GM18909 (cell line): ENCODE measurements around the gene NR2F6.
"Not testable (repeated sequence)": the region's sequence is repeated elsewhere in the genome, so short reads cannot be mapped to it uniquely, and the experiment has no call there.

Source experiments
- ATAC-seq: cut with Tn5 transposase; IDR thresholded peaks from one replicate; pipeline ENCODE4 v1.9.1; 2021; ENCODE audit warnings: mild to moderate bottlenecking; ENCODE audit not compliant: unreplicated experiment, poor library complexity

The NR2F6 gene

GRCh38 chr19:17245535-17245984 is at the start of gene NR2F6:
Gene NR2F6, minus strand, starts transcription at chr19:17245919. Its CDS starts 699 bp downstream, at chr19:17245220.
- peak; percentile 18 for ATAC-seq

DNA sequence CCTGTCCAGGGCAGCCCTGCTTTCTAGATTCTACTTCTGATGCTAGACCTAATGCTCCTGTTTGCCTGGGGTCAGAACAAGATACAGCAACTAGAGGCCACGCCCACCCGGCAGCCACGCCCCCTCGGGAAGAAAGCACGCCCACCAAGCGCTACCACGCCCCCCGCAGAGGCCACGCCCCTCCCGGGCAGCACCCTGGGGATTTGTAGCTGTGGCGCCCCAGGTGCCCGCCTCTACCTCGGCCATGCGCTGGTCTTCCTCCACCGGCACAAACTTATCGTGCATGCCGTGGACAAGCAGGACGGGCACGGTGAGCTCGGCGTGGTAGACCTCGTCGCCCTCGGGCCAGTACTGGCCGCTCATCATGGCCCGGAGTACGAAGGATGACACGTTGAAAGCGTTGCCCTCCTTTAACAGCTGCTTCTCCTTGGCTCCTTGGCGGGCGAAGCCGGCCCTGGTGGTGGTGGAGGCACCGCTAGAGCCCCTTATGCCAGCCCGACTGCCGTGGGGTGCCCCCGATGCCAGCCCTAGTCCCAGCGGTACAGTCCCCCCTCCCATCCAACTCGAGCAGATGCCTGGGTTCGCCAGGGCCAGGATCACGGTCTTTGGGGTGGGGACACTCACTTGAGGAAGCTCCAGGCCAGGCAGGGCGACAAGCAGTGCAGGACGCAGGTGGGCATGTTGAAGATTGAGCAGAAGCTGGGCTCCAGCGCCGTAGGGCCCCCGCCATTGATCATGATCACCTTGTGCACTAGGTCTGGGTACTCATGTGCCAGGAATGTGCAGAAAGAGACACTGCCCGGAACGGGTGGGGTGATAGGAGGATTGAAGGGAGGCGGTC is 48.6 kb upstream of the NR2F6 start:
- ATAC-seq = no peak

- ATAC-seq = no peak
Measured at GRCh38 chr19:17293605-17294004, 47.9 kb upstream of the NR2F6 start.

DNA sequence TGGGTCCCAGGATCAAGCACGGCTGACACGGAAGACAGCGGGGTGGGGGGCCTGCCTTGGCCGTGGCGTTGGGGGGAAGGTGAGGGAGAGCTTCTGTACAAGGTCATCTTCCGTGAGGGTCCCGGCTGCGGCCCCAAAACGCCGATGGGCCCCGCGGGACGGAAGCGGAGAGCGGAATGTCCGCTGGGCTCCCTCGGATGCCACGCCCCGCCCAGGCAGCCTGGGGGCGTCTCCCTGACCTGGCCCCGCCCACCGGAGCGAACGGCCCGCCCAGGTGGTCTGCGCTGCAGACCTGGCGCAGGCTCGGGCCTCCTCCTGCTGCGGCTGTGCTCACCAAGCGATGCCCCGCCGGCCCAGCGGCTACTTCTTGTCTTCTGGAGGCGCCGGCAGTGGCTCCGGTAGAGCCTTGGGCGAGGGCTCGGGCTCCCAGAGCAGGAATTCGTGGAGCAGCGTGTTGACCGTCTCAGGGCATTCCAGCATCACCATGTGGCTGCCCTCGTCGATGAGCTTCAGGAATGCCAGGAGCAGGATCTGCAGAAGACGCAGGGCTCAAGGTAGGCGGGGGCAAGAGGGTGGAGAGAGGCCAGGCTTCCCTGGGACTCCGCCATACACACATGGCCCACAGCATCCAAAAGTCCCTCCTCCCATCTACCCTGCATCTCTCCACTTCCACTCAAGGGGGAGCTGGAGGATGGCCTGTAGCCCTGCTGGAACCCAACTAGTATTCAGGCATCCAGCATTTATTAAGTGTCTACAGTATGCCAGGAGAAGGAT is 46.8 kb upstream of the NR2F6 start:
- peak; percentile 81 for ATAC-seq

DNA sequence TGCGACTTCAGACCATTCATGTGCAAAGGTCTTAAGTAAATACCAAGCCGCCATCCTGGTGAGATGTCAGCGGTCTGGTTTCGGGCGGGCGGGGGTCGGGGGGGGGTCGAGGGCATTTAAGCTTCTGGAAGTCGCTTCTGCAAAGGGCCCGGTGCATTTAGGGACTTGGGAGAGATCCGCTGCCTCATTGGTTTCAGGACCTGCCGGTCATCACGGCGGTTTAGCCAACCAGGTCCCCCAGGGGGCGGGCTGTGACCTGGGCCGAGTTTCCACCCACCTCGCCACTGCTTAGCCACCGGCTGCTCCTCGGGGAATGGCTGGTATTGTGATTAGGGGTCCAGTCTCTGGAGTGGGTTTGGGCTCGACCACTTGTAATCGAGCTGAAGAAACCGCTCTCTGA is 43.8 kb upstream of the NR2F6 start:
- ATAC-seq = no peak

DNA sequence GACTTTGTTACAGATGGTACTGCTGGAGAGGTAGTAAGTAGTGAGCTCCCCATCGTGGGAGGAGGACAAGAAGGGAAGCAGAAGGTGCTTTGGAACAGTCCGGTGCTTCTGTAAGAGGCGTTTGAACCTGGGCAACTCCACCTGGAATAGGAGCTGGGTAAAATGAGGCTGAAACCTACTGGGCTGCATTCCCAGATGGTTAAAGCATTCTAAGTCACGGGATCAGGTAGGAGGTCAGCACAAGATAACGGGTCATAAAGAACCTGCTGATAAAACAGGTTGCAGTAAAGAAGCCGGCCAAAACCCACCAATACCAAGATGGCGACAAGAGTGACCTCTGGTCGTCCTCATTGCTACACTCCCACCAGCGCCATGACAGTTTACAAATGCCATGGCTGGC is 41.0 kb upstream of the NR2F6 start:
- no peak for ATAC-seq

DNA sequence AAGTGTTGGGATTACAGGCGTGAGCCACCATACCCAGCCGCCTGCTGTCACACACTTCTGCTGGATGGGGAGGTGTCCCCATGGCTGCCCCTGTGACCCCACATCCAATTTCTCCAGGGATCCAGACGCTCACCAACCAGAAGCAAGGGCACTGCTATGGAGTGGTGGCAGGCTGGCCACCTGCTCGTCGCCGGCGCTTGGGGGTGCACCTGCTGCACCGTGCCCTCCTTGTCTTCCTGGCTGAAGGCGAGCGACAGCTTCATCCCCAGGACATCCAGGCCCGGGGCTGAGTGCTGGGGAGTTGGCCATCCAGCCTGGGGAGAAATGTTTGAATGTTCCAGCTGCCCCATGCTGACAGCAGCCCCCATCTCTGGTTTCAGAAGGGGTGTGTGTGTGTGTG is 40.5 kb upstream of the NR2F6 start:
- ATAC-seq = no peak

DNA sequence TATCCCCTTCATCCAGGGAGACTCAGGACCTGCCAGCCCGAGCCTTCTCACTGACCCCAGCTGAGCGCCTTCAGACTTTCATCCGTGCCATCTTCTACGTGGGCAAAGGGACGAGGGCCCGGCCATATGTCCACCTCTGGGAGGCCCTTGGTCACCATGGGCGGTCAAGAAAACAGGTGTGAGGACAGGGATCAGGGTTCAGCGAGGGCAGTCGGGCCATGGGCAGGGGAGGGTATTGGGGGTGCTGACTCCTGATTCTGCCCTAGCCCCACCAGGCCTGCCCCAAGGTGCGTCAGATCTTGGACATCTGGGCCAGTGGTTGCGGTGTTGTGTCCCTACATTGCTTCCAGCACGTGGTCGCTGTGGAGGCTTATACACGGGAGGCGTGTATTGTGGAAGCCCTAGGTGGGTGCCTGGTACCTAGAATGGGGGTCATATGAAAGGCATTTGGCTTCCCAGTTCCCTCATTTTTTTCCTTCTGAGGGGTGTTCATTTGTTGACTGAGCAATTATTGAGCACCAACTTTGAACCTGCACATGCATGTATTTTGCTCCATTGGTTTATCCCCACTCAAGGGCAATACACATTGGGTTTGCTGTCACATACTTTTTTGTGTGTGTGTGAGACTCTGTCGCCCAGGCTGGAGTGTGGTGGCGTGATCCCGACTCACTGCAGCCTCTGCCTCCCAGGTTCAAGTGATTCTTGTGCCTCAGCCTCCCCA is 39.9 kb upstream of the NR2F6 start:
- ATAC-seq = no peak

DNA sequence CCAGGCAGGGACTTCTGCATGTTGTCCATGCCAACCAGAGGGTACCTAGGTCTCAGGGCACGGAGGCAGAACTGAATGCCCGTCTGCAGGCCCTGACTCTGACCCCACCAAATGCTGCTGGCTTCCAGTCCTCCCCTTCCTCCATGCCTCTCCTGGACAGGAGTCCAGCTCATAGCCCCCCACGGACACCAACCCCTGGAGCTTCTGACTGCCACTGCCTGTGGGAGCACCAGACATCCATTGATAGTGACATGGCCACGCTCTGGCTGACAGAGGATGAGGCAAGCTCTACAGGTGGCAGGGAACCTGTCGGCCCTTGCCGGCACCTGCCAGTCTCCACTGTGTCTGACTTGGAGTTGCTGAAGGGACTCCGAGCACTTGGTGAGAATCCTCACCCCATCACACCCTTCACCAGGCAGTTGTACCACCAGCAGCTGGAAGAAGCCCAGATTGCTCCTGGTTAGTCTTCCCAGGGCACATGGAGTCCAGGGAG is 37.8 kb upstream of the NR2F6 start:
- no peak for ATAC-seq

- ATAC-seq = peak; percentile 62
Measured at GRCh38 chr19:17282488-17283125, 36.9 kb upstream of the NR2F6 start.

- ATAC-seq = peak; percentile 56
Measured at GRCh38 chr19:17281391-17282304, 35.9 kb upstream of the NR2F6 start, which contains the start of gene ANKLE1. Gene ANKLE1, plus strand, starts transcription at chr19:17281901. Its CDS starts 20 bp downstream, at chr19:17281921.

- no peak for ATAC-seq
Measured at GRCh38 chr19:17279436-17279835, 33.7 kb upstream of the NR2F6 start.

DNA sequence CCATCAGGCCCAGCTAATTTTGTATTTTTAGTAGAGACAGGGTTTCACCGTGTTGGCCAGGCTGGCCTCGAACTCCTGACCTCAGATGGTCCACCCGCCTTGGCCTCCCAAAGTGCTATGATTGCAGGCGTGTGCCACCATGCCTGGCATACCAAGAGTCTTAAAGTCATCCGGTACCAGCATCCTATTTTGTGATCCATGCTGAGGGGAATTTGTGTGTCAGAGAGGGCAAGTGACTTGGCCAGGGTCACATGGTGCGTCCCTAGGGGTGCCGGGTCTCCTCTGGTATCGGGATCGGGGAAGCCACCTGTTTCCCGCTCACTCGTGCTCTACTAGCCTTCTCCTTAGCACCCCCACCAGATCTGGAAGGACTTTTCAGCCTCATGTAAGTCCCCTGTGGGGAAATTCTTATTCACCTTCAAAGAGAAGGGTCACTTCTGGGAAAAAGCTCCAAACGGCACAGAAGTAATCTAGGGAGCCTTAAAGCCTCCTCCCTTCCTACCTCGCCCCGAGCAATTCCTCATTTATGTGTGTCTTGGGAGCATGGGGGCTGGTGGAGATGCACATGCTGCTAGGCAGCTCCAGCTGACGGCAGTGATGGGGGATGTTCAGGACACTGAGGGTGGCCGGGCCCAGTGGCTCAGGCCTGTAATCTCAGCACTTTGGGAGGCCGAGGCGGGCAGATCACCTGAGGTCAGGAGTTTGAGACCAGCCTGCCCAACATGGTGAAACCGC is 29.9 kb upstream of the NR2F6 start:
- no peak for ATAC-seq

DNA sequence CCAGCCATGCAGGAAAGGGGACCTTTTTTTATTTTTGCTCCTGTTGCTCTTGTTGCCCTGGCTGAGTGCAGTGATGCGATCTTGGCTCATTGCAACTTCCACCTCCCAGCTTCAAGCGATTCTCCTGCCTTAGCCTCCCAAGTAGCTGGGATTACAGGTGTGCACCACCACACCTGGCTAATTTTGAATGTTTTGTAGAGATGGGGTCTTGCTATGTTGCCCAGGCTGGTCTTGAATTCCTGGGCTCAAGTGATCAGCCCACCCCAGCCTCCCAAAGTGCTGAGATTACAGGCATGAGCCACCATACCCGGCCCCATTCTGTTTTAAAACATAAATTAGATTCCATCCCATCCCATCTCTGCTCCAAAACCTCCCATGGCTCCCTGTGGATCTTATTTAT is 29.2 kb upstream of the NR2F6 start:
- ATAC-seq = not testable (repeated sequence)

- no peak for ATAC-seq
Measured at GRCh38 chr19:17268754-17269153, 23.0 kb upstream of the NR2F6 start.

DNA sequence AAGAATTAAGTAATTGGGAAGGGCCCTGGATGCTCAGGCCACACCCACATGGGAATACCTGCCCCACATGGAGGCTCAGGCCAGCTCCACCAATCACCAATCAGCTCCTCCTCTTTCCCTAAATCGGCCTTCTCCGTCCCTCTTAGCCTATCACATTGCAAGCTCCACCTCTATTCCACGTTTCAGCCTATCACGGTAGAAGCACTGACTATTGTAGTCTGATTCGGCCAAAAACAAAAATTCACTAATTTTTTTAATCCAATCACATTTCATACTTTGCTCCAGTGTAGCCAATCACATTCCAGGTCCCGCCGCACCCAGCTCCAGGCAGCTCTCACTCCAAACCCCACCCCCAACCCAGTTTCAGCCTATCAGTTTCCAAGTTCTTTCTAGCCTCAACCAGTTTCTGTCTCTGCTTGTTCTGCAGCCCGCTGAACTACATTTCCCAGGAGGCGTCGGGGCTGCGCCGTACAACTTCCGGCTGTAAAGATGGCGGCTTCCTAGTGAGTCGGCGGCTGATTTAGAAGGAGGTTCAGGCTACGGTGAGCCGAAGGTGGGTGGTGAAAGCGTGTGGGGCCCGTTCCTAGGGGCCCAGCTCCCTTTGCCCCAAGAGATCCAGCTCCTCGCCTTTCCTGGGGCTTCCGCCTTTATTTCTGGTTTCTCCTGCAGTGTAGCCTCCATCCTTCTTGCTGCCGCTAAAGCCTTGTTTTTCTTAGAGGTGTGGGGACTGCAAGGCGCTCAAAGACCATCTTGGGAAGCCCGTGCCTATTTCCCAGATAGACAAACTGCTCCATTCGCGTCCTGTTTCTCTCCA is 21.5 kb upstream of the NR2F6 start, which contains the start of gene BABAM1:
Gene BABAM1, plus strand, starts transcription at position 469 of the 814 bp plus-strand sequence. CDS start 1,364 bp downstream, outside the sequence.
- peak; percentile 90 for ATAC-seq

DNA sequence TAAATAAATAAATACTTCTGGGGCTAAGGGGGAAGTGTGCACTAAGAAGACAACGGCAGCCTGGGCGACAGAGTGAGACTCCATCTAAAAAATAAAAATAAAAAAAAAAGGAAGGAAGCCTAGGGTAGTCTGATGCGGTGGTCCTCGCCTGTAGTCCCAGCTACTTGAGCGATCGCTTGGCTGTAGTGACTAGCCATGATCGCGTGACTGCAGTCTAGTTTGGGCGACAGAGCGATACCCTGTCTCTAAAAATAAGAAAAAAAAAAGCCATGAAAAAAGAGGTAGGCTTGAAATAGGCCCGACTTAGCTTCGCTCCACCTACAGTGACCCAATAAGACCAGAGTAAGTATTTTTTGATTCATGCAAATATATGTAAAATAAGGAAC is 20.9 kb upstream of the NR2F6 start:
- ATAC-seq = peak; percentile 28
